Stimulated activated naive CD8-positive, alpha-beta T cell treated with anti-CD3 and anti-CD28 coated beads, Interleukin-15, amount 100 ng/mL, for 72 hours (primary cell): Measurements from ENCODE around the gene HCCS.
A peak's percentile ranks its signal among the peaks of the same experiment; 100 is the strongest.

ENCODE experiments used
- ATAC-seq: fragments of 150-1000 bp; cut with Tn5 transposase; 2 replicates; pipeline ENCODE4 v1.10.0; 2021; ENCODE audit warnings: mild to moderate bottlenecking, moderate library complexity
- DNase-seq, 2 donors: peaks; one replicate each; pipeline ENCODE4 v3.0.0; 2021 to 2022
- H3K27ac Mint-ChIP-seq, 2 donors: one replicate each; pipeline ENCODE4 v1.8.0; 2022; ENCODE audit warnings: mild to moderate bottlenecking in 2 of 2, mixed read lengths in 2 of 2, moderate library complexity in 2 of 2
- H3K27me3 Mint-ChIP-seq: one replicate; pipeline ENCODE4 v1.8.0; 2022; ENCODE audit warnings: mixed read lengths
- H3K4me1 Mint-ChIP-seq: one replicate; pipeline ENCODE4 v1.8.0; 2022; ENCODE audit warnings: mild to moderate bottlenecking, mixed read lengths
- H3K4me3 Mint-ChIP-seq, 2 donors: one replicate each; pipeline ENCODE4 v1.8.0; 2022; ENCODE audit warnings: mild to moderate bottlenecking in 2 of 2, mixed read lengths in 2 of 2, moderate library complexity in 1 of 2
- H3K9me3 Mint-ChIP-seq, 2 donors: one replicate each; pipeline ENCODE4 v1.8.0; 2022; ENCODE audit warnings: mixed read lengths in 2 of 2

The HCCS gene

DNA sequence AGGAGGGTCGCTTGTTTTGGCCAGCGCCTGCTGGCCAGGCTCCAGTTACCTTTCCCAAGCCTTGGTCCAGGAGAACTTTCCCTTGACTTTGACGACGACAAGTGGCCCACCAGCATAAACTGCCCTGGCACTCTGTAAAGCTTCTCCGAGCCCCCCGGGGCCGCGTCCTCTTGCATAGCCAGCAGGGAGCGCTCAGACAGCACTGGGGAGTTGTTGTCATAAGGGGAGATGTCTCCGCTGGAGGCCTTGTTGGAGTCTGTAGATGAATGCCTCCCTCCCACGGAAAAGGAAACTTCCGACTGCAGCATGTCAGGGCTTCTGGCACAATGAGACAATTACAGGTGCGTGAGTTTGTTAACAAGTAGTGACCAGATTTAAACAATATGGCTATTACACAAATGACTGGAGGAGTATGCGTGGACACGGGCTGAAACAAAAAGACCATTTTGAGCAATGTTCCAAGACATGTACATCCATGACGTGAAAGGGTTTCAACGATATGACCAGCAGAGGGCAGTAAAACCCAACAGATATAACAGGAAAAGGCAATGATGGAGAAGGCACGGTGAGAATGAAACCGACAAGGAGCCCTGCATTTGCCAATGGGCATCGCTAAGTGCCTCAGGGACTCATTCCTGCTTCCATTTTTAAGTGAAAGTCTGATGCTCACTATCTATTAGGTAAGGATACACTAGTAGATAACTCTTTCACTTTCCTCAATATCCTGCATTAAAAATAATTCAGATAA, 33.0 kb downstream of the HCCS start:
- Mint-ChIP-seq H3K4me1 (no peaks in the 10 kb centered on the region), H3K4me3 (no peak overlapping the region), H3K27ac (no peak overlapping the region)

DNA sequence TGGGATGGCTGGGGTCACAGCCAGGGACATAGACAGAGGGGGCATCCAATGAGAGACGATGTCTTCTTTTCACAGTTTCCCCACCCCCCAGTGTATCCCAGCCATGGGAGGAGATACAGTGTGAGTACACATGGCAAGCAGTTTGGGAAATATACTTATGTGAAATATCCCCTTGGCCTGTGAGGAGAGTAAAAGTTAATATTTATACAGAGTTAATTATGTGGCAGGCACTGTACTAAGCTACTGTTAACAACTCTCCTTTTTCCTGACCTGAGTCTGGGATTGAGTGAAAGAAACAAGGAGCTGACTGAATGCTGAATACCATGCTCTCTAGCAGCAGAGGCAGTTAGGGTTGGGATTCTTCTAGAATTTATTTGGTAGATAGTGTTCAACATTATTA, 35.3 kb downstream of the HCCS start:
- ATAC-seq (no peak), DNase-seq (no peak)
- Mint-ChIP-seq H3K4me3 (no peak overlapping the region), H3K27me3 (no peaks in the 10 kb centered on the region), H3K27ac (no peak overlapping the region), H3K9me3 (no peaks in the 10 kb centered on the region), H3K4me1 (no peaks in the 10 kb centered on the region)

More for the DNA sequence above, 33.0 kb downstream of the HCCS start:
- H3K27me3 Mint-ChIP-seq = no peaks in the 10 kb centered on the region
- ATAC-seq (peak; percentile 81), DNase-seq (peak; percentile 33 to 37)
- H3K9me3 Mint-ChIP-seq = no peaks in the 10 kb centered on the region

DNA sequence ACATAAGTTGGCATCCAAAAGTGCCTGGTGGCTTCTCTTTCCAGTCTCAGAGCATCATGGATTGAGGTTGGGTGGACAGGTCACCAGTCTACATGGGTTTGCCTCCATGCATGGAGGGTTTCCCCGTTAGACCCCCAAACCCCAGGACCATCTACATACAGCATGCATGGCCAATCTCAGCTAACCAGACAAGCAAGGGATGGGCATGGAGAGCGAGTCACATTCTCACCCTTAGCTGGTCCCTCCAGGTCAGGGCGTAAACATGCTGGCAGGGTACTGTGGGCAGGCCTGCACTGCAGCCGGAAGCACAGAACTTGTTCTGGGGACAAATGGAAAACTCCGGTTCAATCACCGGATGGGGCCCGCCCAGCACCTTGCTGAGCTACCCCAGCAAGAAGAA, 37.3 kb downstream of the HCCS start:
- H3K4me3 Mint-ChIP-seq = no peak overlapping the region
- no peaks in the 10 kb centered on the region for H3K4me1 Mint-ChIP-seq
- no peaks in the 10 kb centered on the region for H3K27me3 Mint-ChIP-seq

GRCh38 chrX:11151799-11152559, 40.8 kb downstream of the HCCS start:
- H3K4me3 Mint-ChIP-seq = no peak overlapping the region
- H3K27ac Mint-ChIP-seq = no peak overlapping the region
- ATAC-seq = no peak
- H3K27me3 Mint-ChIP-seq = no peaks in the 10 kb centered on the region
- DNase-seq = no peak
- H3K9me3 Mint-ChIP-seq = no peaks in the 10 kb centered on the region
- no peaks in the 10 kb centered on the region for H3K4me1 Mint-ChIP-seq

More for the DNA sequence above, 37.3 kb downstream of the HCCS start:
- Mint-ChIP-seq H3K27ac (no peak overlapping the region), H3K9me3 (no peaks in the 10 kb centered on the region)
- ATAC-seq (no peak), DNase-seq (no peak)

DNA sequence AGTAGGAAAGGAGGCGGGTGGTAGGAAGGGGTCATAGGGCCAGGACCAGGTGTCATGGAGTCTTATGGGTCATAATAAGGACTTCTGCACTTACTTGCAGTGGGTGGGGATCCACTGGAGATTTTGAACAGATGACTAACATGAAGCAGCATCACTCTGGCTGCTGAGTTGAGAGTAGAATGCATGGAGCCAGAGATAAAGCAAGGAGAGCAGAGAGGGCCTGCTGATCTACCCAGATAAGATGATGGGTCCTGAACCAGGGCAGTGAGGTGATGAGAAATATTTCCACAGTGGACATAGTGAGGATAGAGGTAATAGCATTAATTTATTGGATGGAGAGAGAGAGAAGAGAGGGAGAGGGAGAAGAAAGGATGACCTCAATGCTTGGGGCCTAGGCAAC, 48.0 kb downstream of the HCCS start:
- Mint-ChIP-seq H3K27me3 (no peaks in the 10 kb centered on the region), H3K27ac (no peak overlapping the region), H3K4me3 (no peak overlapping the region), H3K4me1 (no peaks in the 10 kb centered on the region), H3K9me3 (no peaks in the 10 kb centered on the region)
- ATAC-seq (no peak), DNase-seq (no peak)

GRCh38 chrX:11164433-11164832, 53.3 kb downstream of the HCCS start:
- no peak for DNase-seq
- H3K4me1 Mint-ChIP-seq = no peaks in the 10 kb centered on the region
- H3K27me3 Mint-ChIP-seq = peaks cover 8% of the 10 kb centered on the region
- no peak overlapping the region for H3K4me3 Mint-ChIP-seq
- no peaks in the 10 kb centered on the region for H3K9me3 Mint-ChIP-seq
- no peak for ATAC-seq
- no peak overlapping the region for H3K27ac Mint-ChIP-seq

- no peak overlapping the region for H3K4me3 Mint-ChIP-seq
- DNase-seq (no peak), ATAC-seq (no peak)
- peaks cover 5% of the 10 kb centered on the region for H3K27me3 Mint-ChIP-seq
- H3K4me1 Mint-ChIP-seq = no peaks in the 10 kb centered on the region
- no peaks in the 10 kb centered on the region for H3K9me3 Mint-ChIP-seq
- H3K27ac Mint-ChIP-seq = no peak overlapping the region
Observed at GRCh38 chrX:11171956-11172355, 60.8 kb downstream of the HCCS start.

DNA sequence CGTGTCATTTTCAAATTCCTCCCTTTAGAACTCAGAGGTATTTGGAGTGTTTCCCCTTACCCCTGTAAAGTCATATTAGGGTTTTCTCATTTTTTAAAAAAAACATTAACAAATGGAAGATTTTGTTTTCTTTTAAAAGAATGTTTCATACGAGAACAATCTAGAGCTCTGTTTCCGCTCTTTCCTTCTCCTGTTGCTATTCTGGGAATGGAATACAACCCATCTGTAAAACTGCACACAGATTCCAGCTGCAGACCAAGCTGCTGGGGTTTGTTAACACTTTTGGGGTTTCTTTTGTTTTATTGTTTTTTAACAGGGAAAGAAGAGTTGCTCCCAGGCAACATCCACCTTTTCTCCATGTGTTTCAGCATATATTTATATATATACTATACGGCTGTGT, 61.3 kb downstream of the HCCS start:
- peaks cover under 1% of the 10 kb centered on the region for H3K27me3 Mint-ChIP-seq
- no peak for DNase-seq

More for the DNA sequence above, 61.3 kb downstream of the HCCS start:
- Mint-ChIP-seq H3K27ac (no peak overlapping the region), H3K9me3 (no peaks in the 10 kb centered on the region), H3K4me3 (no peak overlapping the region), H3K4me1 (no peaks in the 10 kb centered on the region)
- no peak for ATAC-seq
